ENCODE measurements around the gene FCRL1. TPM values are rescaled to one million over a fixed set of nuclear protein-coding genes. Genes with fewer than 3 reads are reported as not detected.

Gene FCRL1
- total and polyA plus RNA-seq, 10 of the 15 experiments (the other 5 are each of a cell fraction or from before 2014, with no cell fraction given), result 0.23 to 2.4 (median 0.87) TPM; not detected in 2

DNA sequence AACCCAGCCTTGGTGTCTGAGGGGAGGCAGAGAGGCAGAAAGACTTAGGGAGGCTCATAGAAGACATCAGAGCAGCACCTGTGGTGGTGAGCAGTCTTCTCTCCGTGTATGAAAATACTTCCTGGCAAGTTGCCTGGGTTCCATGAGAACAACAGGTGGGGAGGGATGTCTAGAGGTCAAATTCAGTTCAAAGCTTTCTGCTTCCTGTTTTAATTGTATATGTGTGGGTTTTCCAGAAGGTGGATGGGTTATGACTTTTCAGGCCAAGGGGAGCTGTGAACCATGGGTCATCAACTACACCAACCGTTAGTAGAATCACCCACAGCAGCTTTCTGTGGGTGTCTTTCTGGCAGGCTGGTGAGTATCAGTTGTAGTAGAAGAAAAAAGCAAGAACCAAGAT lies 38.9 kb downstream of the FCRL1 start (continued):
- peak; percentile 40 for TF ChIP-seq MTA2 (IDR thresholded peaks at IDR 0.05; ENCODE audit: low read depth)
- TF ChIP-seq ZNF274 (IDR thresholded peaks at IDR 0.05; ENCODE audit: insufficient read depth, insufficient read length), result no peak
- TF ChIP-seq BCL3 (IDR thresholded peaks at IDR 0.05; ENCODE audit: borderline replicate concordance, insufficient read depth, low read depth, low read length, poor library complexity, severe bottlenecking), result peak; percentile 44
- TF ChIP-seq, protein P1, sequence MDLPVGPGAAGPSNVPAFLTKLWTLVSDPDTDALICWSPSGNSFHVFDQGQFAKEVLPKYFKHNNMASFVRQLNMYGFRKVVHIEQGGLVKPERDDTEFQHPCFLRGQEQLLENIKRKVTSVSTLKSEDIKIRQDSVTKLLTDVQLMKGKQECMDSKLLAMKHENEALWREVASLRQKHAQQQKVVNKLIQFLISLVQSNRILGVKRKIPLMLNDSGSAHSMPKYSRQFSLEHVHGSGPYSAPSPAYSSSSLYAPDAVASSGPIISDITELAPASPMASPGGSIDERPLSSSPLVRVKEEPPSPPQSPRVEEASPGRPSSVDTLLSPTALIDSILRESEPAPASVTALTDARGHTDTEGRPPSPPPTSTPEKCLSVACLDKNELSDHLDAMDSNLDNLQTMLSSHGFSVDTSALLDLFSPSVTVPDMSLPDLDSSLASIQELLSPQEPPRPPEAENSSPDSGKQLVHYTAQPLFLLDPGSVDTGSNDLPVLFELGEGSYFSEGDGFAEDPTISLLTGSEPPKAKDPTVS (IDR thresholded peaks at IDR 0.05; ENCODE audit: low read depth, low read length), result no peak
- TF ChIP-seq TAF1 (IDR thresholded peaks at IDR 0.05; ENCODE audit: borderline replicate concordance, low read depth, low read length), result no peak
- TF ChIP-seq NBN (IDR thresholded peaks at IDR 0.05), result no peak
- TF ChIP-seq MYC (IDR thresholded peaks at IDR 0.05; ENCODE audit: insufficient read depth, insufficient read length, insufficient replicate concordance, low read length, severe bottlenecking), result no peak
- peak; percentile 62 for TF ChIP-seq CREM (IDR thresholded peaks at IDR 0.05; ENCODE audit: low read depth)
- TF ChIP-seq CHD1 (IDR thresholded peaks at IDR 0.05; ENCODE audit: low read depth, low read length), result no peak
- TF ChIP-seq, protein P2, sequence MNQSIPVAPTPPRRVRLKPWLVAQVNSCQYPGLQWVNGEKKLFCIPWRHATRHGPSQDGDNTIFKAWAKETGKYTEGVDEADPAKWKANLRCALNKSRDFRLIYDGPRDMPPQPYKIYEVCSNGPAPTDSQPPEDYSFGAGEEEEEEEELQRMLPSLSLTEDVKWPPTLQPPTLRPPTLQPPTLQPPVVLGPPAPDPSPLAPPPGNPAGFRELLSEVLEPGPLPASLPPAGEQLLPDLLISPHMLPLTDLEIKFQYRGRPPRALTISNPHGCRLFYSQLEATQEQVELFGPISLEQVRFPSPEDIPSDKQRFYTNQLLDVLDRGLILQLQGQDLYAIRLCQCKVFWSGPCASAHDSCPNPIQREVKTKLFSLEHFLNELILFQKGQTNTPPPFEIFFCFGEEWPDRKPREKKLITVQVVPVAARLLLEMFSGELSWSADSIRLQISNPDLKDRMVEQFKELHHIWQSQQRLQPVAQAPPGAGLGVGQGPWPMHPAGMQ (IDR thresholded peaks at IDR 0.05; ENCODE audit: borderline replicate concordance), result no peak
- 0 out of 4 replicates have a peak, but pooled peaks of 1 of the 2 experiments have one; percentile 20 for TF ChIP-seq EP300 (IDR thresholded peaks at IDR 0.05; ENCODE audit: borderline replicate concordance in 1 of 2, control insufficient read depth in 1 of 2, low read depth in 2 of 2, low read length in 2 of 2)
- TF ChIP-seq NR2C1 (IDR thresholded peaks at IDR 0.05), result no peak
- no peak for TF ChIP-seq RAD51 (IDR thresholded peaks at IDR 0.05)
- no peak for TF ChIP-seq TARDBP (IDR thresholded peaks at IDR 0.05; ENCODE audit: borderline replicate concordance)
- no peak for TF ChIP-seq NRF1 (conservative IDR thresholded peaks at IDR 0.05; ENCODE audit: low read depth, low read length)
- TF ChIP-seq CBX5 (IDR thresholded peaks at IDR 0.05; ENCODE audit: low read depth), result 0 out of 2 replicates have a peak, but pooled peaks have one; percentile 63
- TF ChIP-seq, protein P3, sequence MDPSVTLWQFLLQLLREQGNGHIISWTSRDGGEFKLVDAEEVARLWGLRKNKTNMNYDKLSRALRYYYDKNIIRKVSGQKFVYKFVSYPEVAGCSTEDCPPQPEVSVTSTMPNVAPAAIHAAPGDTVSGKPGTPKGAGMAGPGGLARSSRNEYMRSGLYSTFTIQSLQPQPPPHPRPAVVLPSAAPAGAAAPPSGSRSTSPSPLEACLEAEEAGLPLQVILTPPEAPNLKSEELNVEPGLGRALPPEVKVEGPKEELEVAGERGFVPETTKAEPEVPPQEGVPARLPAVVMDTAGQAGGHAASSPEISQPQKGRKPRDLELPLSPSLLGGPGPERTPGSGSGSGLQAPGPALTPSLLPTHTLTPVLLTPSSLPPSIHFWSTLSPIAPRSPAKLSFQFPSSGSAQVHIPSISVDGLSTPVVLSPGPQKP (IDR thresholded peaks at IDR 0.05; ENCODE audit: low read depth, low read length), result no peak
- 0 out of 4 replicates have a peak, but pooled peaks of 1 of the 2 experiments have one; percentile 31 for TF ChIP-seq CEBPB (IDR thresholded peaks at IDR 0.05; ENCODE audit: borderline replicate concordance in 1 of 2, low read depth in 2 of 2, low read length in 2 of 2)
- TF ChIP-seq, protein P4, sequence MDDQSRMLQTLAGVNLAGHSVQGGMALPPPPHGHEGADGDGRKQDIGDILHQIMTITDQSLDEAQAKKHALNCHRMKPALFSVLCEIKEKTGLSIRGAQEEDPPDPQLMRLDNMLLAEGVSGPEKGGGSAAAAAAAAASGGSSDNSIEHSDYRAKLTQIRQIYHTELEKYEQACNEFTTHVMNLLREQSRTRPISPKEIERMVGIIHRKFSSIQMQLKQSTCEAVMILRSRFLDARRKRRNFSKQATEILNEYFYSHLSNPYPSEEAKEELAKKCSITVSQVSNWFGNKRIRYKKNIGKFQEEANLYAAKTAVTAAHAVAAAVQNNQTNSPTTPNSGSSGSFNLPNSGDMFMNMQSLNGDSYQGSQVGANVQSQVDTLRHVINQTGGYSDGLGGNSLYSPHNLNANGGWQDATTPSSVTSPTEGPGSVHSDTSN (IDR thresholded peaks at IDR 0.05; ENCODE audit: insufficient replicate concordance, low read depth, low read length), result no peak
- peak; percentile 73 for TF ChIP-seq NR2F1 (conservative IDR thresholded peaks at IDR 0.05)
- peak; percentile 84 for TF ChIP-seq NFIC (IDR thresholded peaks at IDR 0.05; ENCODE audit: low read depth, low read length)
- peak; percentile 81 for TF ChIP-seq FOXM1 (IDR thresholded peaks at IDR 0.05; ENCODE audit: low read depth, low read length)
